Posterior cingulate gyrus (tissue), 11 donors: ENCODE results near the gene HRK.

ENCODE experiments used
- DNase-seq, 10 donors: peaks; one replicate each; pipeline versions ENCODE4 v3.0.0 to v3.0.0-alpha.2; 2020 to 2021; ENCODE audit warnings: mixed read lengths in 3 of 10
- intact Hi-C: fragments of 100-400 bp; cut with DNase I; formaldehyde crosslinking; loops from one replicate; pipeline ENCODE4 v1.15.1; 2023

HRK gene

DNA sequence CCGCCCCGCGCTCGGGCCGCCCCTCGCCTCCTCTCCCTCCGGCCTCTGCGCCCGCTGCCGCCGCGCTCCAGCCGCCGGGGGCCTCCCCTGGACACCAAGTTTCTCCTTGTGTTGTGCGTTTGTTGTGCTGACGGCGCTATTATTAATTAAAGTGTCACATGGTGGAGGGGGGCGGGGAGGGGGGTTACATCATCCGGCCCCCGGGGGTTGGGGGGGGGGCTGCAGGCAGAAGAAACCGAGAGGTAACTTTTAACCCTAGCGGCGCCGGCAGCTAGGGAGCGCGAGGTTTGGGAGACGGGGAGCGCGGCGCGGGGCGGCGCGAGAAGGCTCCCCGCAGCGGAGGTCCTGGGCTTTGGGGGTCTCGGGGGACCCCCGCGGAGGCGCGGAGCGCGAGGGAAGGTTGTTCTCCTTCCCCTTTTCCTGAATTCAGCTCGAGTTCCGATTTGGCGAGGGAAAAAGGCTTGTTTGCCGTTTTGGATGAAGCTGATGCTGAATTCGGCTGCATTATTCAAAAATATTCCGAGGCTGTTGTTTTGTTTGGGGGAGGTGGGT lies at the start of gene HRK:
TSS of gene HRK (minus strand) at position 117 of the 552 bp plus-strand sequence. CDS start 134 bp downstream, outside the sequence.
- DNase-seq: peak in 1 of 10 donors; percentile 80
- intact Hi-C loops: no loop called here

DNA sequence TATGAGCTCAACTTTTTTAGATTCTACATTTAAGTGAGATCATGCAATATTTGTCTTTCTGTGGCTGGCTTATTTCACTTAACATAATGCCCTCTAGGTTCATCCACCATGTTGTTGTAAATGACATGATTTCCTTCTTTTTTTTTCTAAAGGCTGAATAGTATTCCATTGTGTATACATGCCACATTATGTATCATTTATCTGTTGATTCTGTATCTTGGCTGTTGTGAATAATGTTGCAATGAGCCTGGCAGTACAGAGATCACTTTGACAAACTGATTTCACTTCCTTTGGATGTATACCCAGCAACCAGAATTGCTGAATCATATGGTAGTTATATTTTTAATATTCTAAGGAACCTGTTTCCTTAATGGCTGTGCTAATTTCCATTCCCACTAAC lies 48.6 kb upstream of the HRK start:
- DNase-seq: no peak
- intact Hi-C loops: no loop called here

DNA sequence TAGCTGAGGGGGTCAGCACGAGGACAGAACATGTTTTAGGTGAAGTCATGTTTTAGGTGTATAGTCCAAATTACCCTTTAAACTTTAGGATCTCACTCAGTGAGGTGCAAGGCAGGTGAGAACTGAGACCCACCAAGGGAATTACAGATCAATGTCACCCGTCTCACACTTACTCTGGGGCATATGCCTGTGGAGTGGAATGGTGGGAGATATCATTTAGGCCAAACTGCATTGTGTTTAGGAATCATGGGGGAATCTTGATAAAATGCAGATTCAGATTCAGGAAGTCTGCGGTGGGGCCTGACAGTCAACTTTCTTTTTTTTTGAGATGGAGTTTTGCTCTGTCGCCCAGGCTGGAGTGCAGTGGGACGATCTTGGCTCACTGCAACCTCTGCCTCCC lies 47.3 kb upstream of the HRK start:
- intact Hi-C loops: no loop called here
- no peak for DNase-seq

DNA sequence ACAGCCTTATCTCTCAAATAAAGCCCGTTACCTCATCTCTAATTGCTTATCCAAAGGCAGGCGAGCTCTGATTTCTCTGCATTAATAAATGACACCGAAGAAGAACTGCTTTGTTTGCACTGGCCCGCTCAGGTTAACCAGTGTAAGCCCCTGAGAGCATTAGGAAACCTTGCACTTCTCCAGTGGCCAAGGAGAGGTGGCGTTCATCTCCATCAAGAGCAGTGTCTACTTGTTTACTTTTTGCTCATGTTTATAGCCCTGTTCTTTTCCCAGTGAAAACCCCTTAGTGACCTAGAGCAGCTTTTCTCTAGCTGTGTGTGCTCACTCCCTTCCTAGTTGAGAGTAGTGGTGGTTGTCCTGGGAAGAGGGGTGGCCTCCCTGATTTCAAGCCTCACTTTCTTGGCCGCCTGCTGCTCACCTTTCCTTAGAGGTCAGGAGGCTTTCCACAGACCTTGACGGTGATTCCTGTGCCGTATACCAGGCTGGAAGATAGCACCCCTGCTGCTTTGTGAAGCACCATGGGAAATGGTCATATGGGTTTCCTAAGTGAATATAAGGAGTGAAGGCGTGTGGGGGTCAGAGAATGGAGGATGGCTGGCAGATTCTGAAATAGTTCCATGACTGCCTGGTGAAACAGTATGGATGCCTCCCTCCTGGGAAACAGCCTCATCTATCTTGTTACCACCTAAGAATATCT lies 46.2 kb upstream of the HRK start:
- no peak for DNase-seq
- intact Hi-C loops: no loop called here

DNA sequence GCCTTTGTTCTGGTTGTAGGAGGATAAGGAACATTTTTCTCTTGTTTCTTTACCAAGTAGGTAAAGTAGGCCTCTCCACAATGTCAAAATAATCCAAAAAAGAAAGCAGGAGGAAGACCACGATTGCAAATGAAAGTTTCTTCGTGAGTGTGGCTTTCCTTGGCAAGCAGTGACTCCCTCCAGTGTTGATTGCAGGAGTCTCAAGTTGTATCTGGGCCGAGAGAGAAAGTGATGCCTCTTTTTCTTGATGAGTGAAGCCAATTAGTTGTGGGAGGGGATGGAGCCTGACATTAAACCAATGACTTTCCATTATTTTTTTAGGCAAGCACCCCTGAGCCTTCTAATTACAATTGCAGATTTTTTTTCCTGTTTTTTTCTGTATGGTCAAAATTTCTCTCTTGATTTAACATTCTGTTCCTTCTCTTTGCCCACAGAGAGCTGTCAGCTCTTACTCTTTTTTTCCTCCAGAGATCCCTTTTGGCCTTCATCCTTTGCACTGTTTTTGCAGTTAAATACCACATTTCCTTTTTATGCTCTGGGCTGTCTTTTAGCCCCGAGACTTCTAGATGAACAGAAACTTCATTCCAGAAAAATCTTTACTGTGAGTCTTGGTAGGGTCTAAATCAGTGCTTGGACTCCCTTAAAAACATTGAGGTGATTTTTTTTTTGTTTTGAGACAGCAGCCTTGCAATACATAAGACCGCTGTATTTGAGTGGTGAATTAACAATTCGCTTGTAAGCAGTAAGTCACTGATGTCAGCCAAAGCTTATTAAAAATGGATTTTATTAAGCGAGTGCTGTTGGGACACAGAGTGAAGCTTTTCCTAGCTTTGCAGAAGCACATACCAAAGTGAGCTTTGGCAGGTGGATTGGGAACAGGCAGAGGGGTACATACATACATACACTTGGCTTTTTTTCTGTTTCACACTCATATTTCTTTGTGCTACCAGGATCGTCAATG lies 45.3 kb upstream of the HRK start:
- DNase-seq: no peak
- intact Hi-C loops: no loop called here

DNA sequence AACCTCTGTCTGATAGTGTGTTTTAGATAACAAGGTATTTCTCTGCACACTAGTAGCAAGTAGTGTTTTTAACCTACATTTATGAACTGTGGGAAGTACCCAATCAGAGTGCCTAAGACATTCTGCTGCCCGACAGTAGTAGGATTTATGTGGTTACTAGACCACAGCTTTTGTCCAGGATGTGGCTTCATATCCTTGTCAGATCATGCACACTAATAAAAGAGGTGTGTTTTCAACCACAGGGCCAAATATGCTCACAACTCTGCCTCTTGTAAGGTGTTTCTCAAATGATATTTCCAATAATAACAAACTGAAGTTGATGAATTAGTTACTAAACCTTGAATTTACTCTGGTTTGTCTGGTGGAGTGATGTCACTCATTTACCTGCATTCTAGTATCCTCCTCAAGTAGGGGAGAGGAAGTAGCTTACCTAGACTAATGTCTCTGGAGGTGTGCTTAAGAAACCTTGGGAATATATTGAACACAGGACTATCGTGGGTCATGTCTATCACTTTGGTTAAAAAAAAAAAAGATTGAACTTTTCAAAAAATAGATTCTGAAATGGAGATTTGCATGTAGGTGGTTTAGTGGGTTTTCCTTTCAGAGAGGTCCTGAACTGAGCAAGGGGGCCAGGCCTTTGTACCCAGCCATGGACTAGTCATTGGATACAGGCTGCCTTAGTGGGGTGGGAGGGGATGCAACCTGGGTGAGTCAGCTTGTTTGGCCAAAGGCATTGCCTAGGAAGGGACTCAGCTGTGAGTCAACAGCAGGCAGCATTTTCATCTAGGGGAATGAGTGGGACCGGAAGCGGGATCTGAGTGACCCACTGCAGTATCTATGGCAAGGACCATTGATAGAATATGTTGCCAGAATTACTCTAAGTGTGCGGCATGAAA lies 43.6 kb upstream of the HRK start:
- no peak for DNase-seq
- intact Hi-C loops: no loop called here

DNA sequence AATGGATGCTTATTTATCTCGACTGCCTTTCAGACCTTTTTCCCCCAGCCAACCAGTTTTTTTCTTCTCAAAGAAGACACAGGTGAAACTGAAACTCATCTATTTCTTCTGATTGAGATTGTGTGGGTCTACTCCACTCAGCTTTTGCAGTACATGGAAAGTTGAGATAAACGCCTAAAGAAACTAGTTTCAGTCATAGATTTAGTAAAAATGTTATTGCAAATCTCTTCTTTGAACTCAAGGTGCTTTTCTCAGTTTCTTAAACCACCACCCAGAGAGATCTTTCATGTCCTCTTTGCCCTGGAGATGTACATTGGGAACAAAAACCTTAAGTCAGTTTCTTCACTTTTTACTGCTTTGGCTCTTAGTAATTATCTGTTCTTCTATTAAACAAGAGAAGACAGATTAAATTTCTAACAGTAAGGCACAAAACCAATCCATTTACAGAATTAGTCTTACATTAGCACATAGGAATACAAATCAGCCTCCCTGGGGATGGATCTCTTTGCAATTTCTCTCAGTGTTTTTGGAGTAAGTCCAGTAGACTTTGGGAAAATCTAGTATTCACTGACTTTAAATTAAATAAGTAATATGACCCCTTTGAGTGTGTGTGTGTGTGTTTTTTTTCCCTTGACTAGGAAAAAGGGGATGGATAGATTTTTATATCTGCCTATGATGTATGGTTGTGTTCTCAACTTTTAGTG lies 41.1 kb upstream of the HRK start:
- intact Hi-C loops: no loop called here
- no peak for DNase-seq

DNA sequence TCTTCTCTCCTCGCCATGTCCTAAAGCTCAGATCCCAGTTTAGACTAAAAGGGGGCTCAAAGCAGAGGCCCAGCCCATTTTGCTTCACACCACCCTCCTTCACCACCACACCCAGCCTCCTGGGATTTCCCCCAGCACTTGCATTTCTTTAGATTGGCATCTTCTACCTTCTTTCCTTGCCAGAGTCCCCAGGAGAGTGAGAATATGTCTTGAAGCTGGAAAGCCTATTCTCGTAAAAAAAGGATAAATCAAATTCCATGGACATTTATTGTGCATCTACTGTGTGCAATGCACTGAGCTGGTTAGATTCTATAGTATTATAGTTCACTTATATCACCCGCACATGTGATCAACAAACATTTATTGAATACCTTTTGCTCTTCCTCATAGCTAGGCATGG lies 39.7 kb upstream of the HRK start:
- DNase-seq: no peak
- intact Hi-C loops: no loop called here

DNA sequence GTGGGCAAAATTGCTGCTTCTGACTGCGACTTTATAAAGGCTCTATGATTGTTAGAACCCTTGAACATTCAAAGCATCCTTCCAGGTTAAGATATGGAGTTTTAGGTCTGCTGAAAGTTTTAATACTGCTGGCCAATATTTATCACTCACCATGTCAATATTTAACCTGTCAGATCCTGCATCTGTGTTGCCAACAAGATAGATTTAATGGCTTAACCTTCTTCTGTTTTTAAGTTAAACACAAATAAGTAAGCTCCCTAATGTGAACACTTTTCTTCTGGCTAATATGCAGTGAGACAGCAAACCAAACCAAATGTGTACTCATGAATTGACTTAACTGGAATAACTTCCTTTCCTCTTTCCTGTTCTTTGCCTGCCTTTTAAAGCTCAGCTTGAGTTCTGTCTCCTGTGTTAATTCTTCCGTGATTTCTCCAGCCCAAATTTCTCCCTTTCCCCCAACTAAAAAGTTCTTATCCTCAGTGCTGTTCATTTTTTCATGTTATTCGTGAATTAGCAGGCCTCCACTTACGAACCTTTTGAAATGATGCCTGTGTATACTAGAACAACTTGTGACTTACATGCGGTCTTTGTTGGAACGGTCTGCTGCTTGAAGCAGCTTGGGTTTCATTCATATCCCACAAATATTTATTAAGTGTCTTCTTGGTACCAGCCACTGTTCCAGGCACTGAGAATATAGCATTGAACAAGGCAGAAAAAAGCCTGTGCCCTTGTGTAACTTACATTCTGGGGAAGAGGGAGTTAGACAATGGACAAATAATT lies 38.7 kb upstream of the HRK start:
- DNase-seq: no peak
- intact Hi-C loops: no loop called here

DNA sequence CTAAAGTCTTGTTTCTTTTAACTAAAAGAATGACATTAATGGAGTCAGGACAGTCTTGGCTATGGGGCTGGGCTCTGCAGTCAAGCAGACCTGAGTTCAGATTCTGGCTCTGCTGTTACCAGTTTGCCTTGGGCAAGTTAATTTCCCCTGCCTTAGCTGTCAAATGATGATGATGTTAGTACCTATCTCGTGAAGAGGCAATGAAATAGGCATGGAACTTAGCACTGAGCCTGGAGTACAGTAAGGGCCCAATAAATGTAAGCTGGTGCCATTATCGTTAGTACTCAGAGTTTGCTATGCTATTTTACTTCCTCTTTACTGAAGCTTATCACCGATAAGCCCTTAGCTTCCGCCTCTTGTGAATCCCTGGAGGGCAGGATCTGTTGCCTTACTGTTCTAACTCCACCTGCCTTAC lies 38.0 kb upstream of the HRK start:
- intact Hi-C loops: no loop called here
- DNase-seq: no peak

DNA sequence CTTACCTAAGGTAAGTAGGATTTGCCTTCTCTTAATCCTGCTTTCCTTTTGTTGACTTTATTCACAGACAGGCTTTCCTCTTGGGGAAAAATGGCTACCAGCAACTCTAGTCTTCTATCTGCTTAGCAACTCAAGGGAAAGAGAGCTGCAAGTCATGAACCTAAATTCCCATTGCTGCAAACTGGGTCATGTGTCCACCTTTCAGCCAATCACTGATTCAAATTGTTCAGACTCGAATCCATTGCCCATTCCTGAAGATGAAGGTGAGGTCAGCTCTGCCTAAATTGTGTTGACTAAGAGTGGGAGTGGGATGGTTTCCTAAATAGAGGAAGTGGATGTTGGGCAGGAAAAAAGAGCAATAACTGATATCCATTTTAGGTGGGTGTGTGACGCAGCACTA lies 37.2 kb upstream of the HRK start:
- no peak for DNase-seq
- intact Hi-C loops: no loop called here

DNA sequence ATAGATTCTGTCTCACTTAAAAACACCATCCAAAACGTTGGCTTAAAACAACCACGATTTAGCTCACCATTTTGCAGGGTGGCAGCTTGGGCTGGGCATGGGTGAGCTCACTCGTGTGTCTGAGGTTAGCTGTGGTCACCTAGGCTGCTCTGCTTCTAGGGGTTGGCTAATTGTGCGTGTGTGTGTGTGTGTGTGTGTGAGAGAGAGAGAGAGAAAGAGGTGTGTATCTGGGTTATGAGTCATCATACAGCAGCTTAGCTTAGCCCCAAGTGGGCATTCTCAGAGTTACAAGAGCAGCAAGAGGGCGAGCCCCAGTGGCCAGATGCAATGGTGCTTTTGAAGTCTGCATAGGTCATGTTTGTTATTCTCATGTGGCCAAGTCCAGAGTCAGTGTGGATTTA lies 35.5 kb upstream of the HRK start:
- intact Hi-C loops: no loop called here
- no peak for DNase-seq

DNA sequence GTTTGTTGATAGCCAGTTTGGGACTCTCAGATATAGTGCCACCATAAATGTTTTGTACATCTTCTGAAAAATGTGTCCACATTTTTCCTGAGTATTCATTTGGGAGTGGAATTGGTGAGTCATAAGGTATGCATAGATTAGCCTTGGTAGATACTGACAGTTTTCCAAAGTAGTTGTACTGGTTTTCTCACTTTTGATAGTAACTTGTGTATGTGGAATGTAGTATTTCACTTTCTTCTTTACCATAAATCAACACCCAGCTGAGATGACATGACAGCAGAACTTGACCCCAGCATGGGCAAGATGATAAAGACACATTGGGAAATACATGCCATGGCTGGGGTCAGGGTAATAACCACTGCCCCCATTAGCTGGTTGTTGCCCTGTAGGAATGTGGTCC lies 34.9 kb upstream of the HRK start:
- DNase-seq: no peak
- intact Hi-C loops: no loop called here

DNA sequence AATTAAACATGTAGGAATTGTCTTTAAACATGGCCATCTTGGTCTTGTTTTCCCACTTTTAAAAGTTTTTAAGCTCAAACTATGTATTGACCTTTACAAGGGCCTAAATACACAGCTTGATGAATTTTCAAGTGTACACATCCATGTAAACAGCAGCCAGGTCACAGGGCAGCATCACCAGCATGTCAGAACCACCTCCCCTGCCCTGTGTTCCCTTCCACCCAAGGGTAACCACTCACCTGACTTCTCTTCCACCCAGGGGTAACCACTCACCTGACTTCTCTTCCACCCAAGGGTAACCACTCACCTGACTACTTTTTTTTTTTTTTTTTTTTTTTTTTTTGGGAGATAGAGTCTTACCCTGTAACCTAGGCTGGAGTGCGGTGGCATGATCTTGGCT lies 34.1 kb upstream of the HRK start:
- intact Hi-C loops: no loop called here
- no peak for DNase-seq

DNA sequence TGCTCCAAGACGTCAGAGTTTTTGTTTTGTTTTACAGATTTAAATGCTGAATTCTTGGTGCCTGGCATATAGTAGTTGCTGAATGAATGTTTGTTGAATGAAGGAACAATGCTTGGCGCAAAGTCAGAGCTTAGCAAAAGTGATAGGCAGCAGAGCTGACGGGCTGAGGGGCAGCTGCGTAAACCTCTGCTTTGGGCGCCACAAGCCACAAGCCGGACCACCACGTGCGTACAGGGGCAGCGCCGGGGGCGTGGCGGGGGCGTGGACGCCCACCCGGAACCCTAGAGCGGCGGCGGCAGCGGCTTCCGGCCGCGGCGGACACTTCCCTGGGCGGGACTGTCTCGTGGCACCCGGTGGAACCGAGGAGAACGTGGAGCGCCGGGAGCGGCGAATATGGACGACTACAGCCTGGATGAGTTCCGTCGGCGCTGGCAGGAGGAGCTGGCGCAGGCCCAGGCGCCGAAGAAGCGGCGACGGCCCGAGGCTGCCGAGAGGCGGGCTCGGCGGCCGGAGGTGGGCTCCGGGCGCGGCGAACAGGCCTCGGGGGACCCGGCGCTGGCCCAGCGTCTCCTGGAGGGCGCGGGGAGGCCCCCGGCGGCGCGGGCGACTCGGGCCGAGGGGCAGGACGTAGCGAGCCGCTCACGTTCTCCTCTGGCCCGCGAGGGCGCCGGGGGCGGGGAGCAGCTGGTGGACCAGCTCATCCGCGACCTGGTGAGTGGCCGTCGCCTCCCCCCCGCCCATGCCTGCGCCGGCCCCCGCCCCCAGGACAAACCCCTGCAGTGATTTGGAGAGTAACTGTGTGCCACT lies 29.6 kb upstream of the HRK start, which contains the start of gene FBXW8:
TSS of gene FBXW8 (plus strand) at position 306 of the 807 bp plus-strand sequence. CDS start at position 394, 88 bp downstream.
- DNase-seq: peak; percentile 36 to 94 (median 62)
- intact Hi-C loops: no loop called here

DNA sequence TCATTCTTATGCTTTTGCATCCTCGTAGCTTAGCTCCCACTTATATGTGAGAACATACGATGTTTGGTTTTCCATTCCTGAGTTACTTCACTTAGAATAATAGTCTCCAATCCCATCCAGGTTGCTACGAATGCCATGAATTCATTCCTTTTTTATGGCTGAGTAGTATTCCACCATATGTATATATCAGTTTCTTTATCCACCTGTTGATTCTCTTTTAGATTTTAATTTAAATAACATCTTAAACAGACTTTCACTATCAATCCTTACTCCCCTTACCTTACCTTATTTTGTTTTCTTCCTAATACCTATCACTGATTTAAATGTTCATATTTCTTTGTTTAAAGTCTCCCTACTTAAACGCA lies 29.0 kb upstream of the HRK start:
- intact Hi-C loops: no loop called here
- DNase-seq: no peak

DNA sequence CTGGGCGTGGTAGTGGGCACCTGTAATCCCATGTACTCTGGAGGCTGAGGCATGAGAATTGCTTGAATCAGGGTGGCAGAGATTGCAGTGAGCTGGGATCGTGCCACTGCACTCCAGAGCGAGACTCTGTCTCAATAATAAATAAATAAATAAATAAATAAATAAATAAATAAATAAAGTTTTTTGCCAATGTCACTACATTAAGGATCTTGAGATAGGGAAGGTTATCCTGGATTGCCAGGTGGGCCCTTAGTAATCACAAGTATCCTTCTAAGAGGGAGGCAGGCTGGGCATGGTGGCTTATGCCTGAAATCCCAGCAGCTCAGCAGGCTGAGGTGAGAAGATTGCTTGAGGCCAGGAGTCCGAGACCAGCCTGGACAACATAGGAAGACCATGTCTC lies 25.0 kb upstream of the HRK start:
- intact Hi-C loops: no loop called here
- no peak for DNase-seq

DNA sequence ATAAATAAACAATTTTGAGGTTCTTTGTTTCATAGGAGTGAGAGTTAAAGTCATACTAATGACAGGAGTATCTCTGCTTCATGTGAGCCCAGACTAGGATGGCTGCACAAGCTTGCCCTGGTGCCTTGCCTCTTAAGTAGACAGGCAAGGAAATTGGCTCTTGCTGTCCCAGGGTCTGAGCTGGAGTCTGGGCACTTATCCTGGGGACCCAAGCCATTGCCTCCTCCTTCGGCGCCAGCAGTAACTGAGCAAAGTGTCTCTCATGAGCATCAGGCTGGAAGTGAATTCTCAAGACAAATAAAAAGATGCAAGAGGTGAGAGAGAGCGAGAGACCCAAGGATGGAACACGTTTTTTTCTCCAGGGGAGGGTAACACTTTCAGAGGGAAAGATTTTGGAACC lies 22.6 kb upstream of the HRK start:
- intact Hi-C loops: no loop called here

More for the DNA sequence above, 22.6 kb upstream of the HRK start:
- no peak for DNase-seq
